GM23338 (cell line): ENCODE measurements around the gene LRRC25.

Experiments
- CTCF ChIP-seq, 2 experiments: fragments of 200-600 bp in 1 of 2; sonication (generic) in 1 of 2; conservative IDR thresholded peaks; 2 replicates each; pipeline versions ENCODE4 v1.5.1 to v1.6.1; 2016 to 2017; ENCODE audit warnings: antibody characterized with exemption in 2 of 2, low read depth in 2 of 2, mild to moderate bottlenecking in 2 of 2, moderate library complexity in 1 of 2
- POLR2AphosphoS5 ChIP-seq: IDR thresholded peaks from 2 replicates; pipeline ENCODE4 v1.6.1; 2016; ENCODE audit warnings: antibody characterized with exemption, low read depth
- TF ChIP-seq, protein P1 (sequence below): IDR thresholded peaks from one replicate; pipeline ENCODE4 v1.6.1; 2018; ENCODE audit warnings: antibody characterized with exemption; ENCODE audit not compliant: unreplicated experiment

GRCh38 chr19:18435842-18436670 is 38.6 kb upstream of the LRRC25 start:
- no peak for TF ChIP-seq CTCF (conservative IDR thresholded peaks at IDR 0.05; ENCODE audit: low read depth in 2 of 2)
- no peak for TF ChIP-seq POLR2AphosphoS5
- TF ChIP-seq, protein P1, sequence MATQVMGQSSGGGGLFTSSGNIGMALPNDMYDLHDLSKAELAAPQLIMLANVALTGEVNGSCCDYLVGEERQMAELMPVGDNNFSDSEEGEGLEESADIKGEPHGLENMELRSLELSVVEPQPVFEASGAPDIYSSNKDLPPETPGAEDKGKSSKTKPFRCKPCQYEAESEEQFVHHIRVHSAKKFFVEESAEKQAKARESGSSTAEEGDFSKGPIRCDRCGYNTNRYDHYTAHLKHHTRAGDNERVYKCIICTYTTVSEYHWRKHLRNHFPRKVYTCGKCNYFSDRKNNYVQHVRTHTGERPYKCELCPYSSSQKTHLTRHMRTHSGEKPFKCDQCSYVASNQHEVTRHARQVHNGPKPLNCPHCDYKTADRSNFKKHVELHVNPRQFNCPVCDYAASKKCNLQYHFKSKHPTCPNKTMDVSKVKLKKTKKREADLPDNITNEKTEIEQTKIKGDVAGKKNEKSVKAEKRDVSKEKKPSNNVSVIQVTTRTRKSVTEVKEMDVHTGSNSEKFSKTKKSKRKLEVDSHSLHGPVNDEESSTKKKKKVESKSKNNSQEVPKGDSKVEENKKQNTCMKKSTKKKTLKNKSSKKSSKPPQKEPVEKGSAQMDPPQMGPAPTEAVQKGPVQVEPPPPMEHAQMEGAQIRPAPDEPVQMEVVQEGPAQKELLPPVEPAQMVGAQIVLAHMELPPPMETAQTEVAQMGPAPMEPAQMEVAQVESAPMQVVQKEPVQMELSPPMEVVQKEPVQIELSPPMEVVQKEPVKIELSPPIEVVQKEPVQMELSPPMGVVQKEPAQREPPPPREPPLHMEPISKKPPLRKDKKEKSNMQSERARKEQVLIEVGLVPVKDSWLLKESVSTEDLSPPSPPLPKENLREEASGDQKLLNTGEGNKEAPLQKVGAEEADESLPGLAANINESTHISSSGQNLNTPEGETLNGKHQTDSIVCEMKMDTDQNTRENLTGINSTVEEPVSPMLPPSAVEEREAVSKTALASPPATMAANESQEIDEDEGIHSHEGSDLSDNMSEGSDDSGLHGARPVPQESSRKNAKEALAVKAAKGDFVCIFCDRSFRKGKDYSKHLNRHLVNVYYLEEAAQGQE, result no peak
